Measurements from ENCODE around the gene TEX14. TPM values are rescaled to one million over a fixed set of nuclear protein-coding genes. Genes with fewer than 3 reads are reported as not detected.

The TEX14 gene
- total RNA-seq, 1 donor from 2014 or later, result not detected

- no peak for DNase-seq (ENCODE audit: low spot score)
Observed at GRCh38 chr17:58529275-58529674, 162.6 kb downstream of the TEX14 start.

GRCh38 chr17:58528443-58528842 lies 163.4 kb downstream of the TEX14 start:
- no peak for DNase-seq (ENCODE audit: low spot score)

GRCh38 chr17:58527949-58528348 lies 163.9 kb downstream of the TEX14 start:
- no peak for DNase-seq (ENCODE audit: low spot score)

GRCh38 chr17:58527306-58527705 lies 164.5 kb downstream of the TEX14 start:
- no peak for DNase-seq (ENCODE audit: low spot score)

- peak; percentile 83 for DNase-seq (ENCODE audit: low spot score)
Observed at GRCh38 chr17:58525239-58525638, 166.6 kb downstream of the TEX14 start.

GRCh38 chr17:58521680-58522079 lies 170.2 kb downstream of the TEX14 start:
- DNase-seq (ENCODE audit: low spot score), result no peak

GRCh38 chr17:58520843-58521430 lies 170.9 kb downstream of the TEX14 start:
- DNase-seq (ENCODE audit: low spot score), result no peak

GRCh38 chr17:58517928-58518609 lies 173.8 kb downstream of the TEX14 start:
- peak; percentile 100 for DNase-seq (ENCODE audit: low spot score)

GRCh38 chr17:58517378-58517927 lies 174.4 kb downstream of the TEX14 start:
- no peak for DNase-seq (ENCODE audit: low spot score)

GRCh38 chr17:58516644-58517377 lies 175.0 kb downstream of the TEX14 start:
- no peak for DNase-seq (ENCODE audit: low spot score)

GRCh38 chr17:58515286-58515685 lies 176.6 kb downstream of the TEX14 start:
- DNase-seq (ENCODE audit: low spot score), result no peak

GRCh38 chr17:58514770-58515157 lies 177.1 kb downstream of the TEX14 start:
- DNase-seq (ENCODE audit: low spot score), result no peak

GRCh38 chr17:58513965-58514769 lies 177.7 kb downstream of the TEX14 start, which contains the start of gene MTMR4:
Gene MTMR4, minus strand, starts transcription at chr17:58514638. Its CDS starts 231 bp downstream, at chr17:58514407.
- DNase-seq (ENCODE audit: low spot score), result peak; percentile 89

GRCh38 chr17:58513267-58513964 lies 178.4 kb downstream of the TEX14 start:
- DNase-seq (ENCODE audit: low spot score), result no peak

GRCh38 chr17:58510075-58510474 lies 181.8 kb downstream of the TEX14 start:
- no peak for DNase-seq (ENCODE audit: low spot score)

GRCh38 chr17:58508341-58509067 lies 183.3 kb downstream of the TEX14 start:
- DNase-seq (ENCODE audit: low spot score), result no peak

GRCh38 chr17:58507123-58507634 lies 184.7 kb downstream of the TEX14 start:
- no peak for DNase-seq (ENCODE audit: low spot score)
